Upper lobe of left lung (tissue), 6 donors: ENCODE results near the gene DMAP1. TPM values are rescaled to one million over a fixed set of nuclear protein-coding genes. Genes with fewer than 3 reads are reported as not detected.

Source experiments
- ATAC-seq, 2 donors: fragments of 200-7000 bp; cut with Tn5 transposase; one replicate each; pipeline ENCODE4 v1.9.1; 2022; ENCODE audit warnings: mild to moderate bottlenecking in 2 of 2, moderate library complexity in 2 of 2; ENCODE audit not compliant: low FRiP score in 2 of 2
- DNase-seq, 2 donors: peaks; one replicate each; pipeline ENCODE4 v3.0.0-alpha.2; 2019 to 2020
- H3K27ac ChIP-seq, 4 donors: fragments of 200-600 bp; sonication (generic); one replicate each; pipeline ENCODE4 v1.5.1; 2016 to 2019
- H3K27me3 ChIP-seq, 4 donors: fragments of 200-600 bp; sonication (generic); one replicate each; pipeline ENCODE4 v1.5.1; 2017 to 2019
- H3K36me3 ChIP-seq, 4 donors: fragments of 200-600 bp; sonication (generic); one replicate each; pipeline ENCODE4 v1.5.1; 2016 to 2019
- H3K4me1 ChIP-seq, 4 donors: fragments of 200-600 bp; sonication (generic); one replicate each; pipeline ENCODE4 v1.5.1; 2018 to 2019
- H3K4me3 ChIP-seq, 4 donors: fragments of 200-600 bp; sonication (generic); one replicate each; pipeline ENCODE4 v1.5.1; 2017 to 2019; ENCODE audit warnings: mild to moderate bottlenecking in 2 of 4, moderate library complexity in 1 of 4
- H3K9me3 ChIP-seq, 4 donors: fragments of 200-600 bp; sonication (generic); one replicate each; pipeline ENCODE4 v1.5.1; 2018 to 2019
- EP300 ChIP-seq, 4 donors: sonication (generic); formaldehyde crosslinking; IDR thresholded peaks; one replicate each; pipeline ENCODE4 v1.5.1; 2017; ENCODE audit warnings: antibody characterized with exemption in 4 of 4, control low read depth in 2 of 4
- POLR2A ChIP-seq, 4 donors: fragments of 450-650 bp; IDR thresholded peaks; one replicate each; pipeline ENCODE4 v1.5.1; 2016 to 2017; ENCODE audit warnings: antibody characterized with exemption in 4 of 4, mild to moderate bottlenecking in 2 of 4
- POLR2AphosphoS5 ChIP-seq, 2 donors: sonication (generic); formaldehyde crosslinking; IDR thresholded peaks; one replicate each; pipeline ENCODE4 v1.5.1; 2017; ENCODE audit warnings: antibody characterized with exemption in 2 of 2
- WGBS, 2 donors: methylation state at CpG; one replicate each; pipeline ENCODE4 v1.1.5; 2017 to 2018; 5-methylcytosine and 5-hydroxymethylcytosine counted together
- total RNA-seq, 6 donors: library from RNA; depleted of rRNA in 4 of 6; stranded (reverse); fragments of >200 nt in 4 of 6; gene quantifications; one replicate each; pipeline versions ENCODE4 v1.1.0 to v1.2.1, GENCODE V29; 2016 to 2021
- TF ChIP-seq, protein P1 (sequence below), 6 experiments: fragments of 450-650 bp in 4 of 6; fragments of 200-600 bp in 2 of 6; sonication (generic) in 2 of 6; IDR thresholded peaks; one replicate each; pipeline ENCODE4 v1.5.1; 2016 to 2019; ENCODE audit warnings: antibody characterized with exemption in 6 of 6
- donor health status: DM: no; HTN: no; CAD: no; lungs with moderate emphysema.
- donor health status: DM: no; HTN: yes; CAD: no; lungs with severe emphysema.

The DMAP1 gene
- total RNA-seq, 6 donors from 2014 or later = 32.1 to 236 (median 39.7) TPM

DNA sequence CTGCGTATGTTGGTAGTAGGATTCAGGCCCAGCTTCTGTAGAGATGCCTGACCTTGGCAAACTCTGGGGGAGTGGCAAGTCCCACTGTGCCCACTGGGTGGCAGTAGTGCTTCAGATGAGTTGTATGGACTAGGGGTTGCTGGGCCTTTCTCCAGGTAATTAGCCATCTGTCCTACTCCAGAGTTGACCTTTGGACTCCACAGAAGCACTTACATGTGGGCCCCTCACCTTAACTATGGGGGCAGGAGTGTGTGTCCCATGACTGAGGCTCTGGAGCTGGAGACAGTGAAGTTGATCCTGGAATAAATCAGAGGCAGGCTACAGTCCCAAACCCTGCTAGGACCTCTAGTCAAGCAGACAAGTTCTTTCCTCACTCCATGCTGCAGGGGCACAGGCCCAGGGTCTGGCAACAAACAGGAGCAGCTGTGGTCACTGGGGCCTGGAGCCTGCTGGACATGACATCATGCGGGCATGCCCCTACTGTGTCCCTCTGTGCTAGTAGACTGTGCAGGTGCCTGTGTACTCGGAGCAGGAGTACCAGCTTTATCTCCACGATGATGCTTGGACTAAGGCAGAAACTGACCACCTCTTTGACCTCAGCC is 4.6 kb downstream of the DMAP1 start:
- DNase-seq = peak in 1 of 2 donors; percentile 76
- peak overlapping the region in 1 of 4 donors; percentile 0 for H3K27ac ChIP-seq
- no peak overlapping the region for H3K4me3 ChIP-seq
- no peaks in the 10 kb centered on the region for H3K9me3 ChIP-seq
- peaks cover 7 to 17% (median 10%) of the 10 kb centered on the region in 4 donors for H3K4me1 ChIP-seq
- TF ChIP-seq POLR2A (IDR thresholded peaks at IDR 0.05) = no peak
- TF ChIP-seq, protein P1, sequence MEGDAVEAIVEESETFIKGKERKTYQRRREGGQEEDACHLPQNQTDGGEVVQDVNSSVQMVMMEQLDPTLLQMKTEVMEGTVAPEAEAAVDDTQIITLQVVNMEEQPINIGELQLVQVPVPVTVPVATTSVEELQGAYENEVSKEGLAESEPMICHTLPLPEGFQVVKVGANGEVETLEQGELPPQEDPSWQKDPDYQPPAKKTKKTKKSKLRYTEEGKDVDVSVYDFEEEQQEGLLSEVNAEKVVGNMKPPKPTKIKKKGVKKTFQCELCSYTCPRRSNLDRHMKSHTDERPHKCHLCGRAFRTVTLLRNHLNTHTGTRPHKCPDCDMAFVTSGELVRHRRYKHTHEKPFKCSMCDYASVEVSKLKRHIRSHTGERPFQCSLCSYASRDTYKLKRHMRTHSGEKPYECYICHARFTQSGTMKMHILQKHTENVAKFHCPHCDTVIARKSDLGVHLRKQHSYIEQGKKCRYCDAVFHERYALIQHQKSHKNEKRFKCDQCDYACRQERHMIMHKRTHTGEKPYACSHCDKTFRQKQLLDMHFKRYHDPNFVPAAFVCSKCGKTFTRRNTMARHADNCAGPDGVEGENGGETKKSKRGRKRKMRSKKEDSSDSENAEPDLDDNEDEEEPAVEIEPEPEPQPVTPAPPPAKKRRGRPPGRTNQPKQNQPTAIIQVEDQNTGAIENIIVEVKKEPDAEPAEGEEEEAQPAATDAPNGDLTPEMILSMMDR (IDR thresholded peaks at IDR 0.05) = peak; percentile 75 to 89 (median 86)
- peak; percentile 65 for ATAC-seq
- peaks cover 29 to 71% (median 51%) of the 10 kb centered on the region in 4 donors for H3K36me3 ChIP-seq
- 65 to 69% methylated on average over 4 of the region's 4 CpGs for WGBS, 2 donors
- no peaks in the 10 kb centered on the region for H3K27me3 ChIP-seq

DNA sequence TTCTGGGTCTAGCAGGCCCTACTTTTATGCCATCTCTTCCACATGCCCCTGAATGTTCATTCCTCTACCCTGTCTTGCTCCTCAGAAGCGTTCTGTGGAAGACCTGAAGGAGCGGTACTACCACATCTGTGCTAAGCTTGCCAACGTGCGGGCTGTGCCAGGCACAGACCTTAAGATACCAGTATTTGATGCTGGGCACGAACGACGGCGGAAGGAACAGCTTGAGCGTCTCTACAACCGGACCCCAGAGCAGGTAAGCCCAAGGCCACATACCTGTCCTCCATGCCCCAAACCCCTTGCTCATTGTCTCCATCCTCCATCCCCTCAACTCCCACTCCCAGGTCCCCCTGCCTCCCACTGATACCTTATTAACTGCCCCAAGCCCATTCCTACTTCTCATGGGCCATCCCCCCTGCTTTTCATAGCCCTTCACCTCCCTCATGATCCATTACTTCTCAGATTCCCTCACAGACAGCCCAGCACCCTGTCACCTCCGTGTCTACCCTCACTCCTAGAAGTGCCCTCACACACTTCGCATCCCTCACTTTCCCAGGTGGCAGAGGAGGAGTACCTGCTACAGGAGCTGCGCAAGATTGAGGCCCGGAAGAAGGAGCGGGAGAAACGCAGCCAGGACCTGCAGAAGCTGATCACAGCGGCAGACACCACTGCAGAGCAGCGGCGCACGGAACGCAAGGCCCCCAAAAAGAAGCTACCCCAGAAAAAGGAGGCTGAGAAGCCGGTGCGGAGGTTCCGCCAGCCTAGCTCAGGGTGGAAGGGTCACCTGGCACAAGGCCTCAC is 5.4 kb downstream of the DMAP1 start:
- H3K4me1 ChIP-seq = peaks cover 6 to 14% (median 9%) of the 10 kb centered on the region in 4 donors
- no peak for ATAC-seq

DNA sequence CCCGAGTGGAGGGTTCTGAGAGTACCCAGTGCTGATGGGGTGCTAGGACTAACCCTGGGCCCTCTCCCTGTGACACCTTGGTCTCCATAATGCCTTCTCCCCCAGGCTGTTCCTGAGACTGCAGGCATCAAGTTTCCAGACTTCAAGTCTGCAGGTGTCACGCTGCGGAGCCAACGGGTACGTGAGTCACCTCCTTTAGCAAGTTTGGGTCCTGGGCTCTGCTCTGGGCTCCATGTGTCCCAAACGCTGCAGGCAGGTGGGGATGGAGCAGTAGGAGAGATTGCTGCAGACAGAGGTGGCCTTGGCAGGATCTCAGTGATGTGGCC is 6.0 kb downstream of the DMAP1 start:
- no peaks in the 10 kb centered on the region for H3K27me3 ChIP-seq
- 83 to 93% methylated on average over 2 to 6 of the region's 6 CpGs for WGBS, 2 donors
- H3K36me3 ChIP-seq = peaks cover 29 to 71% (median 51%) of the 10 kb centered on the region in 4 donors
- DNase-seq (no peak), ATAC-seq (no peak)
- H3K9me3 ChIP-seq = no peaks in the 10 kb centered on the region
- H3K27ac ChIP-seq = no peak overlapping the region
- TF ChIP-seq POLR2A (IDR thresholded peaks at IDR 0.05) (no peak), POLR2AphosphoS5 (IDR thresholded peaks at IDR 0.05) (no peak), EP300 (IDR thresholded peaks at IDR 0.05) (no peak)
- TF ChIP-seq, protein P1 (IDR thresholded peaks at IDR 0.05) = no peak
- H3K4me3 ChIP-seq = no peak overlapping the region
- peaks cover 1 to 9% (median 3%) of the 10 kb centered on the region in 4 donors for H3K4me1 ChIP-seq

More for the DNA sequence above, 5.4 kb downstream of the DMAP1 start:
- no peak overlapping the region for H3K27ac ChIP-seq
- no peaks in the 10 kb centered on the region for H3K27me3 ChIP-seq
- peaks cover 29 to 71% (median 51%) of the 10 kb centered on the region in 4 donors for H3K36me3 ChIP-seq
- peak in 1 of 2 donors; percentile 33 for DNase-seq
- WGBS, 2 donors = 95% methylated on average over 23 to 24 of the region's 24 CpGs
- TF ChIP-seq POLR2A (IDR thresholded peaks at IDR 0.05) (no peak), POLR2AphosphoS5 (IDR thresholded peaks at IDR 0.05) (no peak)
- TF ChIP-seq, protein P1 (IDR thresholded peaks at IDR 0.05) = no peak
- H3K9me3 ChIP-seq = no peaks in the 10 kb centered on the region
- H3K4me3 ChIP-seq = no peak overlapping the region

DNA sequence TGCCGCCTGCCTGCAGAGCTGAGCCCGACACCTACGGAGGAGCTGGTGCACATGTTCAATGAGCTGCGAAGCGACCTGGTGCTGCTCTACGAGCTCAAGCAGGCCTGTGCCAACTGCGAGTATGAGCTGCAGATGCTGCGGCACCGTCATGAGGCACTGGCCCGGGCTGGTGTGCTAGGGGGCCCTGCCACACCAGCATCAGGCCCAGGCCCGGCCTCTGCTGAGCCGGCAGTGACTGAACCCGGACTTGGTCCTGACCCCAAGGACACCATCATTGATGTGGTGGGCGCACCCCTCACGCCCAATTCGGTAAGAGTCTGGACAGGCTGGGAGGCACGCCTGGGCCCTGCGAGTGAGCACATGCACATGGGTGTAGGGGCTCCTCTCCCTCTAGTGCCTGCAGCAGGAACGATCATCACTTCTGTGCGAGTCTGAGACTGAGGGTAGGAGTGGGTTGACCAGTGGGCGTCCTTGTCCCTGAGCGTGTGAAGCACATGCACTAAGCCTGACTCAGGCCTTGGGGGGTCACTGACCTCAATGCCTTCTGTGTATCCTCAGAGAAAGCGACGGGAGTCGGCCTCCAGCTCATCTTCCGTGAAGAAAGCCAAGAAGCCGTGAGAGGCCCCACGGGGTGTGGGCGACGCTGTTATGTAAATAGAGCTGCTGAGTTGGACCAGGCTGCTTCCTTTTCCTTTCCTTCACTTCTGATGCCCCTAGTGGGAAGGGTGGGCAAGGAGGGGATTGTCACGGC is 6.9 kb downstream of the DMAP1 start:
- peaks cover 29 to 68% (median 49%) of the 10 kb centered on the region in 4 donors for H3K36me3 ChIP-seq
- DNase-seq = peak in 1 of 2 donors; percentile 71
- H3K9me3 ChIP-seq = no peaks in the 10 kb centered on the region
- WGBS, 2 donors = 64 to 74% methylated on average over 19 to 30 of the region's 31 CpGs
- ATAC-seq = no peak
- H3K27ac ChIP-seq = no peak overlapping the region
- H3K4me1 ChIP-seq = peaks cover 0 to 3% (median 0%) of the 10 kb centered on the region in 4 donors
- no peaks in the 10 kb centered on the region for H3K27me3 ChIP-seq
- H3K4me3 ChIP-seq = no peak overlapping the region
- no peak for TF ChIP-seq POLR2AphosphoS5 (IDR thresholded peaks at IDR 0.05)
- TF ChIP-seq EP300 (IDR thresholded peaks at IDR 0.05) = no peak
- TF ChIP-seq, protein P1 (IDR thresholded peaks at IDR 0.05) = no peak
- TF ChIP-seq POLR2A (IDR thresholded peaks at IDR 0.05) = no peak
